GM18519 (cell line): ENCODE data around the gene PIBF1.
"Not testable (repeated sequence)": the region's sequence is repeated elsewhere in the genome, so short reads cannot be mapped to it uniquely, and the experiment has no call there.

Experiments
- ATAC-seq: cut with Tn5 transposase; IDR thresholded peaks from one replicate; pipeline ENCODE4 v1.9.1; 2021; ENCODE audit warnings: mild to moderate bottlenecking, moderate library complexity; ENCODE audit not compliant: unreplicated experiment, low FRiP score

The PIBF1 gene

GRCh38 chr13:72891423-72891822, 109.5 kb downstream of the PIBF1 start:
- ATAC-seq = no peak

GRCh38 chr13:72896869-72897268, 114.9 kb downstream of the PIBF1 start:
- ATAC-seq = no peak

- ATAC-seq = not testable (repeated sequence)
Observed at GRCh38 chr13:72901546-72901945, 119.6 kb downstream of the PIBF1 start.

- ATAC-seq = no peak
Observed at GRCh38 chr13:72908416-72908815, 126.5 kb downstream of the PIBF1 start.

GRCh38 chr13:72911981-72912380, 130.0 kb downstream of the PIBF1 start:
- no peak for ATAC-seq

GRCh38 chr13:72920097-72920496, 138.2 kb downstream of the PIBF1 start:
- ATAC-seq = no peak

- ATAC-seq = no peak
Observed at GRCh38 chr13:72931311-72931710, 149.4 kb downstream of the PIBF1 start.

- no peak for ATAC-seq
Observed at GRCh38 chr13:72932250-72932649, 150.3 kb downstream of the PIBF1 start.

- not testable (repeated sequence) for ATAC-seq
Observed at GRCh38 chr13:72946267-72946666, 164.3 kb downstream of the PIBF1 start.

GRCh38 chr13:72952529-72953141, 170.7 kb downstream of the PIBF1 start:
- ATAC-seq = no peak

- ATAC-seq = no peak
Observed at GRCh38 chr13:72953391-72953965, 171.5 kb downstream of the PIBF1 start.

- ATAC-seq = no peak
Observed at GRCh38 chr13:72959643-72960042, 177.7 kb downstream of the PIBF1 start.

GRCh38 chr13:72960114-72960513, 178.2 kb downstream of the PIBF1 start:
- ATAC-seq = no peak

- ATAC-seq = no peak
Observed at GRCh38 chr13:72960541-72960940, 178.6 kb downstream of the PIBF1 start.

- peak; percentile 84 for ATAC-seq
Observed at GRCh38 chr13:72963762-72964161, 181.8 kb downstream of the PIBF1 start.

GRCh38 chr13:72970301-72970880, 188.5 kb downstream of the PIBF1 start:
- ATAC-seq = no peak

- ATAC-seq = no peak
Observed at GRCh38 chr13:72970956-72971355, 189.0 kb downstream of the PIBF1 start.

- no peak for ATAC-seq
Observed at GRCh38 chr13:72973234-72973633, 191.3 kb downstream of the PIBF1 start.

- ATAC-seq = no peak
Observed at GRCh38 chr13:72983085-72983768, 201.3 kb downstream of the PIBF1 start.

- no peak for ATAC-seq
Observed at GRCh38 chr13:72985610-72986009, 203.7 kb downstream of the PIBF1 start.

GRCh38 chr13:72986197-72986596, 204.3 kb downstream of the PIBF1 start:
- no peak for ATAC-seq

GRCh38 chr13:72990953-72991352, 209.0 kb downstream of the PIBF1 start:
- no peak for ATAC-seq
